PC-3 (cell line): ENCODE measurements around the gene KHDC1L. TPM values are rescaled to one million over a fixed set of nuclear protein-coding genes. Genes with fewer than 3 reads are reported as not detected.
A peak's percentile ranks its signal among the peaks of the same experiment; 100 is the strongest.
"Not testable (repeated sequence)": the region's sequence is repeated elsewhere in the genome, so short reads cannot be mapped to it uniquely, and the experiment has no call there.

Experiments used
- ATAC-seq: fragments of 200-7000 bp; cut with Tn5 transposase; 2 replicates; pipeline ENCODE4 v1.9.1; 2020; ENCODE audit warnings: mild to moderate bottlenecking, moderate library complexity
- BruUV-seq: library from RNA; stranded (reverse); fragments of 400-500 nt; replicated peaks from 2 replicates; lab custom pipeline; 2021; lab: Mats Ljungman, UMichigan
- CTCF ChIA-PET: fragments of 300-600 bp; sonication (Branson Sonifier 250); formaldehyde crosslinking; loops from one replicate; lab custom pipeline; 2022; ENCODE audit warnings: antibody characterized with exemption; lab: Charles Lee
- POLR2A ChIA-PET: fragments of 300-600 bp; sonication (Branson Sonifier 250); formaldehyde crosslinking; loops from one replicate; lab custom pipeline; 2022; ENCODE audit warnings: antibody characterized with exemption; ENCODE audit not compliant: unreplicated experiment; lab: Charles Lee
- DNase-seq: peaks from one replicate; pipeline ENCODE4 v3.0.0-alpha.2; 2015
- H2AFZ ChIP-seq: fragments of 300-600 bp; sonication (generic); 2 replicates; pipeline ENCODE4 v1.6.0; 2016; ENCODE audit warnings: antibody characterized with exemption, low read length
- H3F3A ChIP-seq: fragments of 300-600 bp; sonication (generic); one replicate; pipeline ENCODE4 v1.6.0; 2017; ENCODE audit warnings: antibody characterized with exemption, low read length, control low read depth, mild to moderate bottlenecking; ENCODE audit not compliant: unreplicated experiment
- H3K27ac ChIP-seq: fragments of 300-600 bp; sonication (generic); 2 replicates; pipeline ENCODE4 v1.5.1; 2016; ENCODE audit warnings: mild to moderate bottlenecking, low read length
- H3K27me3 ChIP-seq: fragments of 300-600 bp; sonication (generic); 2 replicates; pipeline ENCODE4 v1.6.1; 2016; ENCODE audit warnings: low read length, mixed read lengths
- H3K36me3 ChIP-seq: fragments of 300-600 bp; sonication (generic); 2 replicates; pipeline ENCODE4 v1.6.1; 2016; ENCODE audit warnings: low read depth, mixed run types, low read length, mixed read lengths
- H3K4me1 ChIP-seq: fragments of 300-600 bp; sonication (generic); 2 replicates; pipeline ENCODE4 v1.5.1; 2016; ENCODE audit warnings: low read length; ENCODE audit not compliant: insufficient read depth
- H3K4me2 ChIP-seq: fragments of 300-600 bp; sonication (generic); 2 replicates; pipeline ENCODE4 v1.6.0; 2016; ENCODE audit warnings: low read length
- H3K4me3 ChIP-seq: fragments of 300-600 bp; sonication (generic); 2 replicates; pipeline ENCODE4 v1.5.1; 2016; ENCODE audit warnings: mild to moderate bottlenecking, low read length, mixed read lengths
- H3K79me2 ChIP-seq: fragments of 300-600 bp; sonication (generic); 2 replicates; pipeline ENCODE4 v1.6.1; 2017; ENCODE audit warnings: low read length, mixed read lengths
- H3K9ac ChIP-seq: fragments of 300-600 bp; sonication (generic); 2 replicates; pipeline ENCODE4 v1.6.0; 2016; ENCODE audit warnings: mild to moderate bottlenecking, low read length
- H3K9me2 ChIP-seq: fragments of 300-600 bp; sonication (generic); replicated peaks from 2 replicates; pipeline ENCODE4 v1.6.1; 2016; ENCODE audit warnings: mixed run types, low read length, mixed read lengths
- H3K9me3 ChIP-seq: fragments of 300-600 bp; sonication (generic); 2 replicates; pipeline ENCODE4 v1.6.1; 2016; ENCODE audit warnings: low read length, mixed read lengths
- H4K20me1 ChIP-seq: fragments of 300-600 bp; sonication (generic); 2 replicates; pipeline ENCODE4 v1.6.1; 2016; ENCODE audit warnings: low read length, mixed read lengths
- CTCF ChIP-seq: fragments of 300-600 bp; sonication (generic); conservative IDR thresholded peaks from 2 replicates; pipeline ENCODE4 v1.5.1; 2017; ENCODE audit warnings: antibody characterized with exemption, low read depth, mild to moderate bottlenecking, low read length
- EZH2 ChIP-seq: fragments of 300-600 bp; sonication (generic); IDR thresholded peaks from one replicate; pipeline ENCODE4 v1.6.1; 2017; ENCODE audit warnings: antibody characterized with exemption, mild to moderate bottlenecking, low read length; ENCODE audit not compliant: unreplicated experiment
- EZH2phosphoT487 ChIP-seq: fragments of 300-600 bp; sonication (generic); IDR thresholded peaks from 2 replicates; pipeline ENCODE4 v1.6.1; 2018; ENCODE audit warnings: mild to moderate bottlenecking, antibody characterized with exemption, low read length, borderline replicate concordance
- intact Hi-C: fragments of 100-400 bp; cut with micrococcal nuclease; formaldehyde crosslinking; loops from 2 replicates; pipeline ENCODE4 v1.9.0; 2023
- total RNA-seq: library from RNA; depleted of rRNA; stranded (reverse); fragments of >200 nt; gene quantifications from 2 replicates; pipeline ENCODE4 v1.2.3, GENCODE V29; 2014

The KHDC1L gene
- total RNA-seq, 1 experiment from 2014 or later = 0.80 TPM

DNA sequence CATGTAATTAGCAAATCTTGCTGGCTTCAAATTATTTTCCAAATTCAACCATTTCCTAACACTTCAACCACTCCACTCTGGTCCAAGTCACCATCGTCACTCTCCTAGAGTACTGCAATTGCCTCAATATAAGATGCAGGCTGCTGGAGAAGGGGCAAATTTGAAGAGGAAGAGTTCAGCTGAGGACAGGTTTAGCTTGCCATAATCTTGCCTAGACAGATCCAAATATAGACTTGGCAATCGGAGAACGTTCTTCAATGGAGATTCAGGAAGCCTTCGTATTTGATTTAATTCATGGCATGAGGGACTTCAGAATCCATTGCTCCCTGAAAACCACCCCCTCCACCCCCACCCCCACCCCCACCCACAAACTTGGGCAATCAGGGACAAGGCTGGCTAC lies 15.4 kb upstream of the KHDC1L start:
- Histone ChIP-seq H3K9me2 (no peaks in the 10 kb centered on the region), H3K36me3 (no peaks in the 10 kb centered on the region), H2AFZ (no peak overlapping the region), H3K27me3 (no peaks in the 10 kb centered on the region), H3K9ac (no peak overlapping the region), H3F3A (no peaks in the 10 kb centered on the region), H3K9me3 (no peaks in the 10 kb centered on the region), H3K4me1 (peaks cover 15% of the 10 kb centered on the region; the same call in 1 of the 2 replicates), H3K4me3 (no peak overlapping the region), H3K79me2 (no peaks in the 10 kb centered on the region), H3K4me2 (no peak overlapping the region), H4K20me1 (no peaks in the 10 kb centered on the region), H3K27ac (no peak overlapping the region)
- intact Hi-C loops = no loop called here
- POLR2A ChIA-PET = no interaction called here
- ATAC-seq (no peak), DNase-seq (no peak)
- CTCF ChIA-PET = no interaction called here
- BruUV-seq = no TSS peak
- no peak for TF ChIP-seq EZH2phosphoT487
- TF ChIP-seq CTCF = no peak
- no peak for TF ChIP-seq EZH2

- Histone ChIP-seq H3K4me3 (no peak overlapping the region), H3K36me3 (no peaks in the 10 kb centered on the region), H3K4me2 (no peak overlapping the region; the same call in 1 of the 2 replicates), H4K20me1 (no peaks in the 10 kb centered on the region), H3K4me1 (peaks cover 51% of the 10 kb centered on the region), H3K9me3 (no peaks in the 10 kb centered on the region), H3K27ac (peak overlapping the region; percentile 100), H3K27me3 (no peaks in the 10 kb centered on the region), H3K9me2 (no peaks in the 10 kb centered on the region), H3K79me2 (no peaks in the 10 kb centered on the region), H3F3A (peaks cover 9% of the 10 kb centered on the region), H2AFZ (no peak overlapping the region), H3K9ac (peak overlapping the region; percentile 77)
- TF ChIP-seq EZH2 (no peak), EZH2phosphoT487 (no peak), CTCF (no peak)
- DNase-seq (peak; percentile 89), ATAC-seq (peak; percentile 65)
- POLR2A ChIA-PET = no interaction called here
- CTCF ChIA-PET = interaction anchor here (0.6 to 0.7 kb wide), 3 partner anchors 20 to 107 kb away, joined by 3 to 5 read pairs (median 3); no protein-coding TSS in a partner anchor
- no TSS peak for BruUV-seq
- intact Hi-C loops = no loop called here
Measured at GRCh38 chr6:73236144-73236750, 11.0 kb upstream of the KHDC1L start.

GRCh38 chr6:73234733-73235132 lies 9.4 kb upstream of the KHDC1L start:
- DNase-seq (peak; percentile 84), ATAC-seq (peak; percentile 59)
- peaks cover 52% of the 10 kb centered on the region for H3K4me1 ChIP-seq
- TF ChIP-seq CTCF (no peak), EZH2phosphoT487 (no peak), EZH2 (no peak)
- H3K4me3 ChIP-seq = 0 out of 2 replicates have a peak overlapping the region, but pooled peaks have one; percentile 27
- no peak overlapping the region for H2AFZ ChIP-seq
- intact Hi-C loops = loop anchor here (1.0 to 5.0 kb wide), 2 partner anchors 53 to 152 kb away; no protein-coding TSS in a partner anchor
- H3K9me3 ChIP-seq = no peaks in the 10 kb centered on the region
- H3K27ac ChIP-seq = peak overlapping the region; percentile 100
- ChIA-PET CTCF (no interaction called here), POLR2A (no interaction called here)
- H3K4me2 ChIP-seq = peak overlapping the region; percentile 71
- peak overlapping the region; percentile 80 for H3K9ac ChIP-seq
- H3K36me3 ChIP-seq = no peaks in the 10 kb centered on the region
- H3K27me3 ChIP-seq = no peaks in the 10 kb centered on the region
- no peaks in the 10 kb centered on the region for H4K20me1 ChIP-seq
- no peaks in the 10 kb centered on the region for H3K9me2 ChIP-seq
- peaks cover 9% of the 10 kb centered on the region for H3F3A ChIP-seq
- H3K79me2 ChIP-seq = no peaks in the 10 kb centered on the region
- no TSS peak for BruUV-seq

DNA sequence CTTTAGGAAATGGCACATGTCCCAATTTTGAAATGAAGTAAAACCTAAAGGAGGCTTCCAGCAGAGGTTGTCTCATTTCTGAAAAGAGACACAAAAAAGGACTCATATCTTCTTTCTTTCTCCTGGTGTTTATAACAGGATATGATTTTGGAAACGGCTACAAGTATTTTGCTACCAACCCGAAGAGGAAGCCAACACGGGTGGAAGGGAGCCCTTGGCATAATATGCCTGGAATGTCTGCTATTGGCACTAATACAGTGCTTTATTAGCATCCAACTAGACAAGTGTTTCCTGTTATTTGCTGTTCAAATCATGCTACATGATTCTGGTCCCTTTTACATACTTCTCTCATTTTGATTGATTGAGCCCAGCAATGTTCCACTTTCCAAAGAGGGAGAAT lies 8.7 kb upstream of the KHDC1L start:
- POLR2A ChIA-PET, CTCF ChIA-PET, H3F3A ChIP-seq, H2AFZ ChIP-seq, H3K27me3 ChIP-seq, H3K9me2 ChIP-seq, H3K79me2 ChIP-seq, H4K20me1 ChIP-seq, H3K9me3 ChIP-seq, BruUV-seq, H3K36me3 ChIP-seq: not testable (repeated sequence)
- H3K4me2 ChIP-seq = peak overlapping the region; percentile 71
- peak; percentile 75 for DNase-seq
- H3K4me3 ChIP-seq = 0 out of 2 replicates have a peak overlapping the region, but pooled peaks have one; percentile 27
- peak overlapping the region; percentile 80 for H3K9ac ChIP-seq
- peak; percentile 42 for ATAC-seq
- peaks cover 52% of the 10 kb centered on the region for H3K4me1 ChIP-seq
- intact Hi-C loops = loop anchor here (1.0 to 5.0 kb wide), 2 partner anchors 53 to 152 kb away; no protein-coding TSS in a partner anchor
- peak overlapping the region; percentile 100 for H3K27ac ChIP-seq
